Measurements from ENCODE around the gene RNU4-1. TPM values are rescaled to one million over a fixed set of nuclear protein-coding genes. Genes with fewer than 3 reads are reported as not detected.

Gene RNU4-1
- total and polyA plus RNA-seq, 10 of the 15 experiments (the other 5 are each of a cell fraction or from before 2014, with no cell fraction given), result under 0.01 to 15,332 (median 7.1) TPM; not detected in 3

DNA sequence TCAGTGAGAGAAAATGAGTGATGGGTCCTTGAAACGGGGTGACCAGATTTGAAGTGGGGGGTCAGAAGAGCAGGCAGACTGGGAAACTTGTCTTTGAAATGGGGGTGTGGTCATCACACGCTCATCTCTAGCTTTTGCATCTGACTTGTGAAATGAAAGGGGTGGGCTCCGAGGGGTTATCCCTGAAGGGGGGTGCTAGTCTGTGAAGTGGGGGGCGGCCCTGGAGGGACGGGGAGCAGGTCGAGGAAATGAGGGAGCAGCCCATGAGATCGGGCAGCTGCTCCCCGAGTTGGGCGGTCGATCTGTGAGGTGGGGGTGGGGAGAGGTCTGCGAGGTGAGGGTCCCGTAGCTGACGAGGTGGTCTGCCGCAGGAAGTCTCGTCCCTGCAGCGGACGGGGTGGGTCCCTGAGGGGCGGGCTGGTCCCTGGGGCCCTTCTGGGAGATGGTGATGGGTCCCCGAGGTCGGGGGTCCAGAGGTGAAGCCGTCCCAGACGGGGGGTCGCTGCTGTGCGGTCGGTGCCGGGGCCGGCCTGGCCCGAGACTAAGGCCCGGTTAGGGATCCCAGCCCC lies 28.0 kb downstream of the RNU4-1 start:
- Histone ChIP-seq H3K4me2 (ENCODE audit: control insufficient read depth, insufficient read depth) (peak overlapping the region; percentile 89), H3K9me3 (replicated peaks; ENCODE audit: control insufficient read depth, insufficient read depth, low read length) (no peaks in the 10 kb centered on the region), H2AFZ (ENCODE audit: control insufficient read depth, low read depth, low read length) (peak overlapping the region; percentile 68), H4K20me1 (ENCODE audit: control insufficient read depth, insufficient read depth) (no peaks in the 10 kb centered on the region), H3K36me3 (ENCODE audit: control insufficient read depth in 2 of 2, insufficient read depth in 2 of 2, low read length in 1 of 2) (no peaks in the 10 kb centered on the region), H3K4me3 (peak overlapping the region; percentile 63), H3K27me3 (replicated peaks in 1 of 2; ENCODE audit: control insufficient read depth in 2 of 2, insufficient read depth in 2 of 2, low read length in 1 of 2) (peaks cover 1 to 4% of the 10 kb centered on the region in 2 experiments; a peak in 3 of 4 replicates), H3K27ac (ENCODE audit: control insufficient read depth, insufficient read depth) (no peak overlapping the region), H3K79me2 (ENCODE audit: control insufficient read depth, insufficient read depth, low read length) (no peaks in the 10 kb centered on the region), H3K9ac (ENCODE audit: control insufficient read depth, insufficient read depth, low read length) (peak overlapping the region; percentile 56), H3K4me1 (ENCODE audit: control insufficient read depth, insufficient read depth, low read length) (0 out of 2 replicates have a peak, but pooled peaks cover 3% of the 10 kb centered on the region)
- no peak for TF ChIP-seq CREB1 (IDR thresholded peaks at IDR 0.05; ENCODE audit: low read depth)
- TF ChIP-seq NR2F1 (conservative IDR thresholded peaks at IDR 0.05), result 0 out of 2 replicates have a peak, but pooled peaks have one; percentile 14
- no peak for TF ChIP-seq TAF1 (IDR thresholded peaks at IDR 0.05; ENCODE audit: borderline replicate concordance, low read depth, low read length)
- intact Hi-C loops (cut with micrococcal nuclease; ENCODE audit: unreplicated experiment) (loop anchor here (1.0 to 10.0 kb wide), 3 partner anchors 37 to 150 kb away; partner anchors contain the start of gene RAB35), in situ Hi-C loops (cut with MboI) (no loop called here)
- 8% methylated on average over 17 of the region's 29 CpGs for WGBS (ENCODE audit: insufficient coverage, insufficient replicate concordance, low lambda C conversion rate, missing lambda C conversion rate)
- no TSS peak for BruUV-seq (replicated peaks)
- SMC1A ChIA-PET (ENCODE audit: uncharacterized antibody, unreplicated experiment), result interaction anchor here (0.6 to 7.8 kb wide), 4 partner anchors 30 to 514 kb away, joined by 3 to 152 read pairs (median 3); partner anchors contain the start of gene RPLP0
- ATAC-seq (no peak), FAIRE-seq (no peak), DNase-seq (ENCODE audit: low read depth, low spot score) (no peak)
- RAD21 ChIA-PET (ENCODE audit: unreplicated experiment), result interaction anchor here (0.7 to 4.5 kb wide), 13 partner anchors 8 to 275 kb away, joined by 3 to 170 read pairs (median 4); partner anchors contain the start of genes BICDL1, RAB35 and RPLP0
- CTCF ChIA-PET, result interaction anchor here (0.6 to 9.8 kb wide), 10 partner anchors 13 to 779 kb away, joined by 3 to 287 read pairs (median 4); partner anchors contain the start of genes RNU4-2 and RPLP0
- POLR2A ChIA-PET, result interaction anchor here (1.1 to 2.0 kb wide), 3 partner anchors 27 to 148 kb away, joined by 3 to 17 read pairs (median 4); partner anchors contain the start of gene RNU4-2

Measured in GM12878 (cell line).